GM23338 (cell line): Measurements from ENCODE around the gene NLGN1. TPM values are rescaled to one million over a fixed set of nuclear protein-coding genes. Genes with fewer than 3 reads are reported as not detected.
A peak's percentile ranks its signal among the peaks of the same experiment; 100 is the strongest.

Experiments
- ATAC-seq: fragments of 200-7000 bp; cut with Tn5 transposase; 3 replicates; pipeline ENCODE4 v1.9.1; 2020
- DNase-seq: peaks from one replicate; pipeline ENCODE4 v3.0.0-alpha.2; 2015; ENCODE audit warnings: low spot score
- H2AFZ ChIP-seq: fragments of 200-600 bp; sonication (generic); 2 replicates; pipeline ENCODE4 v1.8.0; 2016; ENCODE audit warnings: antibody characterized with exemption, mild to moderate bottlenecking, moderate library complexity
- H3F3A ChIP-seq: fragments of 200-600 bp; sonication (generic); replicated peaks from 2 replicates; pipeline ENCODE4 v1.8.0; 2017; ENCODE audit warnings: antibody characterized with exemption, mixed run types, low read depth
- H3K27ac ChIP-seq: fragments of 200-600 bp; sonication (generic); 2 replicates; pipeline ENCODE4 v1.6.1; 2016; ENCODE audit warnings: low read depth
- H3K27me3 ChIP-seq: fragments of 200-600 bp; sonication (generic); 2 replicates; pipeline ENCODE4 v1.8.0; 2016; ENCODE audit warnings: mild to moderate bottlenecking, mixed run types, moderate library complexity; ENCODE audit not compliant: insufficient read depth
- H3K36me3 ChIP-seq: fragments of 200-600 bp; sonication (generic); 2 replicates; pipeline ENCODE4 v1.8.0; 2016; ENCODE audit warnings: mild to moderate bottlenecking; ENCODE audit not compliant: insufficient read depth
- H3K4me1 ChIP-seq: fragments of 200-600 bp; sonication (generic); 2 replicates; pipeline ENCODE4 v1.8.0; 2016; ENCODE audit warnings: mild to moderate bottlenecking, moderate library complexity; ENCODE audit not compliant: insufficient read depth
- H3K4me2 ChIP-seq: fragments of 200-600 bp; sonication (generic); 2 replicates; pipeline ENCODE4 v1.7.1; 2017; ENCODE audit warnings: mixed run types
- H3K4me3 ChIP-seq: fragments of 200-600 bp; sonication (generic); 2 replicates; pipeline ENCODE4 v1.6.1; 2016; ENCODE audit warnings: mixed run types
- H3K79me2 ChIP-seq: fragments of 200-600 bp; sonication (generic); replicated peaks from 2 replicates; pipeline ENCODE4 v1.8.0; 2017; ENCODE audit warnings: mild to moderate bottlenecking; ENCODE audit not compliant: insufficient read depth
- H3K9me2 ChIP-seq: fragments of 200-600 bp; sonication (generic); 2 replicates; pipeline ENCODE4 v1.8.0; 2017; ENCODE audit not compliant: insufficient read depth
- H4K20me1 ChIP-seq: fragments of 200-600 bp; sonication (generic); replicated peaks from 2 replicates; pipeline ENCODE4 v1.8.0; 2017; ENCODE audit warnings: mild to moderate bottlenecking; ENCODE audit not compliant: insufficient read depth
- H3K27ac Mint-ChIP-seq: 2 replicates; pipeline ENCODE4 v1.8.0; 2020; ENCODE audit warnings: inconsistent platforms, mild to moderate bottlenecking, moderate library complexity, mixed read lengths
- H3K27me3 Mint-ChIP-seq: 3 replicates; pipeline ENCODE4 v1.8.0; 2022; ENCODE audit warnings: low read depth, mild to moderate bottlenecking, moderate library complexity, mixed read lengths, inconsistent platforms; ENCODE audit not compliant: insufficient read depth, poor library complexity
- H3K36me3 Mint-ChIP-seq: 3 replicates; pipeline ENCODE4 v1.8.0; 2021; ENCODE audit warnings: low read depth, mild to moderate bottlenecking, inconsistent platforms, moderate library complexity, mixed read lengths
- H3K4me1 Mint-ChIP-seq: 3 replicates; pipeline ENCODE4 v1.8.0; 2020; ENCODE audit warnings: mild to moderate bottlenecking, inconsistent platforms, mixed read lengths
- H3K4me3 Mint-ChIP-seq: 3 replicates; pipeline ENCODE4 v1.8.0; 2021; ENCODE audit warnings: moderate library complexity, mild to moderate bottlenecking, inconsistent platforms, mixed read lengths
- H3K9me3 Mint-ChIP-seq: 3 replicates; pipeline ENCODE4 v1.8.0; 2020; ENCODE audit warnings: moderate library complexity, mild to moderate bottlenecking, inconsistent platforms, mixed read lengths
- EZH2 ChIP-seq: fragments of 200-600 bp; sonication (generic); IDR thresholded peaks from one replicate; pipeline ENCODE4 v1.8.0; 2017; ENCODE audit warnings: antibody characterized with exemption, mild to moderate bottlenecking, low read depth; ENCODE audit not compliant: unreplicated experiment
- EZH2phosphoT487 ChIP-seq: fragments of 200-600 bp; sonication (generic); IDR thresholded peaks from one replicate; pipeline ENCODE4 v1.8.1; 2018; ENCODE audit warnings: antibody characterized with exemption; ENCODE audit not compliant: unreplicated experiment
- JUNB ChIP-seq: IDR thresholded peaks from one replicate; pipeline ENCODE4 v1.6.1; 2016; ENCODE audit warnings: antibody characterized with exemption; ENCODE audit not compliant: unreplicated experiment
- POLR2AphosphoS5 ChIP-seq: IDR thresholded peaks from 2 replicates; pipeline ENCODE4 v1.6.1; 2016; ENCODE audit warnings: antibody characterized with exemption, low read depth
- STAT1 ChIP-seq: IDR thresholded peaks from one replicate; pipeline ENCODE4 v1.6.1; 2016; ENCODE audit warnings: antibody characterized with exemption; ENCODE audit not compliant: unreplicated experiment
- ZNF114 ChIP-seq: fragments of 250-450 bp; sonication (Bioruptor Pico); IDR thresholded peaks from 2 replicates; pipeline ENCODE4 v1.5.0; 2020; ENCODE audit warnings: mild to moderate bottlenecking, moderate library complexity
- ZNF331 ChIP-seq: fragments of 250-450 bp; sonication (Bioruptor Pico); IDR thresholded peaks from 2 replicates; pipeline ENCODE4 v1.5.0; 2020; ENCODE audit warnings: low read depth, mild to moderate bottlenecking, moderate library complexity
- polyA plus RNA-seq: library from polyadenylated mRNA; unstranded; fragments of >200 nt; fragmentation: Nextera tagmentation; extraction: Ambion mirVana; gene quantifications from 2 replicates; pipeline ENCODE4 v1.2.1, GENCODE V29; 2016
- total RNA-seq: library from RNA; depleted of rRNA; stranded (reverse); fragments of >200 nt; shearing (Covaris generic); gene quantifications from 2 replicates; pipeline ENCODE4 v1.2.3, GENCODE V29; 2014
- TF ChIP-seq, protein P1 (sequence below), 2 experiments: fragments of 200-600 bp in 1 of 2; sonication (generic) in 1 of 2; conservative IDR thresholded peaks; 2 replicates each; pipeline versions ENCODE4 v1.5.1 to v1.6.1; 2016 to 2017; ENCODE audit warnings: antibody characterized with exemption in 2 of 2, low read depth in 2 of 2, mild to moderate bottlenecking in 2 of 2, moderate library complexity in 1 of 2
- TF ChIP-seq, protein P2 (sequence below): IDR thresholded peaks from 2 replicates; pipeline ENCODE4 v1.6.1; 2016; ENCODE audit warnings: antibody characterized with exemption

Gene NLGN1
- total and polyA plus RNA-seq, 2 experiments from 2014 or later: 6.5 to 18.6 TPM

DNA sequence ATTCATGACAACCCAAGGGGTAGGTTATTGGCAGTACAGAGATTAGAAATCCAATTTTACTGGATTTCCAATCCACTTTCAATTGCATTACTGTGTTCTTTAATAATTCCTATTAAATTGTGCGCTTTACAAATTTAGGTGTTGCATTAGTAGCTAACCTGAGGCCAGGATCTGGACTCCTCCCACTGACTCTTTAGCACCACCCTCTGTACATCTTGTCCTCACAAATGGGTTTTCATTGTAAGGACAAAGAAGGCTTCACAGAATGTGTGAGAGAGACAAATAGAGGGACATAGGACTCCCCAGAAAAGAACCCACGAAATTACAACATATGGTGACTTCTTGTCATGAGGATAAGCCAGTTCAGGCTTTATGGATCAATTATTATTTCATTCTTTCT lies 818.5 kb downstream of the NLGN1 start:
- H3K9me2 ChIP-seq: peaks cover 4% of the 10 kb centered on the region
- ATAC-seq (no peak), DNase-seq (no peak)
- peaks cover 9% of the 10 kb centered on the region for H3K9me3 Mint-ChIP-seq
- H3K4me1 ChIP-seq: peaks cover 19% of the 10 kb centered on the region; the same call in 1 of the 2 replicates
- no peak overlapping the region for H3K4me3 ChIP-seq
- no peak overlapping the region for H3K27ac ChIP-seq
- H3K4me3 Mint-ChIP-seq: no peak overlapping the region
- H3K36me3 Mint-ChIP-seq: peaks cover 12% of the 10 kb centered on the region
- no peaks in the 10 kb centered on the region for H3F3A ChIP-seq
- no peaks in the 10 kb centered on the region for H3K27me3 ChIP-seq
- H3K4me2 ChIP-seq: no peak overlapping the region
- H3K79me2 ChIP-seq: no peaks in the 10 kb centered on the region
- no peaks in the 10 kb centered on the region for H4K20me1 ChIP-seq
- peaks cover 2% of the 10 kb centered on the region for H3K27me3 Mint-ChIP-seq
- H3K36me3 ChIP-seq: no peaks in the 10 kb centered on the region
- no peak overlapping the region for H3K27ac Mint-ChIP-seq
- TF ChIP-seq EZH2phosphoT487 (no peak), STAT1 (no peak), JUNB (no peak), POLR2AphosphoS5 (no peak), ZNF114 (CRISPR knock-in tag) (no peak)
- TF ChIP-seq, protein P1, sequence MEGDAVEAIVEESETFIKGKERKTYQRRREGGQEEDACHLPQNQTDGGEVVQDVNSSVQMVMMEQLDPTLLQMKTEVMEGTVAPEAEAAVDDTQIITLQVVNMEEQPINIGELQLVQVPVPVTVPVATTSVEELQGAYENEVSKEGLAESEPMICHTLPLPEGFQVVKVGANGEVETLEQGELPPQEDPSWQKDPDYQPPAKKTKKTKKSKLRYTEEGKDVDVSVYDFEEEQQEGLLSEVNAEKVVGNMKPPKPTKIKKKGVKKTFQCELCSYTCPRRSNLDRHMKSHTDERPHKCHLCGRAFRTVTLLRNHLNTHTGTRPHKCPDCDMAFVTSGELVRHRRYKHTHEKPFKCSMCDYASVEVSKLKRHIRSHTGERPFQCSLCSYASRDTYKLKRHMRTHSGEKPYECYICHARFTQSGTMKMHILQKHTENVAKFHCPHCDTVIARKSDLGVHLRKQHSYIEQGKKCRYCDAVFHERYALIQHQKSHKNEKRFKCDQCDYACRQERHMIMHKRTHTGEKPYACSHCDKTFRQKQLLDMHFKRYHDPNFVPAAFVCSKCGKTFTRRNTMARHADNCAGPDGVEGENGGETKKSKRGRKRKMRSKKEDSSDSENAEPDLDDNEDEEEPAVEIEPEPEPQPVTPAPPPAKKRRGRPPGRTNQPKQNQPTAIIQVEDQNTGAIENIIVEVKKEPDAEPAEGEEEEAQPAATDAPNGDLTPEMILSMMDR (conservative IDR thresholded peaks at IDR 0.05; ENCODE audit: low read depth in 2 of 2): peak in 1 of 2 experiments; percentile 42; a peak in 2 of 4 replicates
- TF ChIP-seq, protein P2, sequence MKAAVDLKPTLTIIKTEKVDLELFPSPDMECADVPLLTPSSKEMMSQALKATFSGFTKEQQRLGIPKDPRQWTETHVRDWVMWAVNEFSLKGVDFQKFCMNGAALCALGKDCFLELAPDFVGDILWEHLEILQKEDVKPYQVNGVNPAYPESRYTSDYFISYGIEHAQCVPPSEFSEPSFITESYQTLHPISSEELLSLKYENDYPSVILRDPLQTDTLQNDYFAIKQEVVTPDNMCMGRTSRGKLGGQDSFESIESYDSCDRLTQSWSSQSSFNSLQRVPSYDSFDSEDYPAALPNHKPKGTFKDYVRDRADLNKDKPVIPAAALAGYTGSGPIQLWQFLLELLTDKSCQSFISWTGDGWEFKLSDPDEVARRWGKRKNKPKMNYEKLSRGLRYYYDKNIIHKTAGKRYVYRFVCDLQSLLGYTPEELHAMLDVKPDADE: no peak
- H2AFZ ChIP-seq: 0 out of 2 replicates have a peak overlapping the region, but pooled peaks have one; percentile 28
- peaks cover 18% of the 10 kb centered on the region for H3K4me1 Mint-ChIP-seq

DNA sequence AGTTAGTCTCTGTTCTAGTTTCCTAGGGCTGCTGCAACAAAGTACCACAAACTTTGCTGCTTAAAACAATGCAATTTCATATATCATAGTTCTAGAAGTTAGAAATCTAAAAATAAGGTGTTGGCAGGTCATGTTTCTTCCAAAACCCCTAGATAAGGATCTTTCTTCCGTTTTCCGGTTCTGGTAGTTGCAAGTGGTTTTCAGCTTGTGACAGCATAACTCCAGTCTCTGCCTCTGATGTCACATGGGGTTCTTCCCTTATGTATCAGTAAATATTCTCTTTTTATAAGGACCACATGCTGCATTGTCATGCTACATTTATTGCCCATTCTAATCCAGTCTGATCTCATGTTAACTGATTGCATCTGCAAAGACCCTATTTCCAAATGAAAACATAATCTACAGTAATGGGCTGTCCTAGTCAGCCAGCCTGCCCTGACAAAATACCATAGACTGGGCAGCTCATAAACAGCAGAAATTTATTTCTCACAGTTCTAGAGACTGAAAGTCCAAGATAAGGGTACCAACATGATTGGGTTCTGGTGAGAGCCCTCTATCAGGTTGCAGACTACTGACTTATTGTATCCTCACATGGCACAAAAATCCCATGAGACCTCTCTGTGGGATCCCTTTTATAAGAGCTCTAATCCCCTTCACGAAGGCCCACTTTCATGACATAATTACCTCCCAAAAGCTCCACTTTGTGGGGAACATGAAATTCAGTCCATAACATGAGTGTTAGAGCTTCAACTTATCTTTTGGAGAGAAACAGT lies 819.6 kb downstream of the NLGN1 start:
- Mint-ChIP-seq H3K9me3 (peaks cover 4% of the 10 kb centered on the region), H3K4me1 (peaks cover 18% of the 10 kb centered on the region), H3K4me3 (no peak overlapping the region), H3K27me3 (peaks cover 2% of the 10 kb centered on the region), H3K27ac (no peak overlapping the region), H3K36me3 (peaks cover 4% of the 10 kb centered on the region)
- Histone ChIP-seq H2AFZ (no peak overlapping the region), H3K79me2 (no peaks in the 10 kb centered on the region), H3K4me3 (no peak overlapping the region), H3K27ac (no peak overlapping the region), H4K20me1 (no peaks in the 10 kb centered on the region), H3K27me3 (no peaks in the 10 kb centered on the region), H3F3A (no peaks in the 10 kb centered on the region), H3K9me2 (peaks cover 4% of the 10 kb centered on the region), H3K4me2 (no peak overlapping the region), H3K36me3 (no peaks in the 10 kb centered on the region), H3K4me1 (peaks cover 19% of the 10 kb centered on the region; the same call in 1 of the 2 replicates)
- TF ChIP-seq ZNF331 (CRISPR knock-in tag) (no peak), STAT1 (no peak), EZH2 (no peak), JUNB (no peak)
- TF ChIP-seq, protein P2: no peak
- TF ChIP-seq, protein P1 (conservative IDR thresholded peaks at IDR 0.05; ENCODE audit: low read depth in 2 of 2): no peak
- no peak for DNase-seq
- ATAC-seq: no peak
